HG02642 (cell line): ENCODE results near the gene ZC3H6.
"Not testable (repeated sequence)": the region's sequence is repeated elsewhere in the genome, so short reads cannot be mapped to it uniquely, and the experiment has no call there.

ENCODE experiments used
- ATAC-seq: cut with Tn5 transposase; IDR thresholded peaks from one replicate; pipeline ENCODE4 v1.9.1; 2021; ENCODE audit warnings: mild to moderate bottlenecking; ENCODE audit not compliant: unreplicated experiment, poor library complexity

ZC3H6 gene

GRCh38 chr2:112276954-112277353 is 1.6 kb downstream of the ZC3H6 start:
- no peak for ATAC-seq

GRCh38 chr2:112277596-112278220 is 2.3 kb downstream of the ZC3H6 start:
- ATAC-seq: no peak

DNA sequence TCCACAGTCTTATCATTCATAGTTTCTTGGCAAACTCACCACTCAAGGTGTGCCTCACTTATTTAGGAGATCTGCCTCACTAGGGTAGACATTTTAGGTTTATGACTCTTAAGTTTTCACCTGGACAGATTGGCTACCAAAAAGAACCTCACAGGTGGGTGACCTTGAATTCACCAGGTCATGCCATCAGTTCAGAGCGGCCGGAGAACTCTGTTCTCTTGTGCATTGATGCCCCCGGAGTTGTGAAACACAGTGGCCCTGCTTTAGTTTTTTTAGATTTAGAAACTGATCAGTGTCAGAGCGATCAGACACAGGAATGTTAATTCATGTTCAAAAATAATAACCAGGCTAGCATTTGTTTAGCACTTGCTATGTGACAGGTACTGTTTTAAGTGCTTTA is 6.7 kb downstream of the ZC3H6 start:
- ATAC-seq: not testable (repeated sequence)

GRCh38 chr2:112283535-112283934 is 8.1 kb downstream of the ZC3H6 start:
- not testable (repeated sequence) for ATAC-seq

DNA sequence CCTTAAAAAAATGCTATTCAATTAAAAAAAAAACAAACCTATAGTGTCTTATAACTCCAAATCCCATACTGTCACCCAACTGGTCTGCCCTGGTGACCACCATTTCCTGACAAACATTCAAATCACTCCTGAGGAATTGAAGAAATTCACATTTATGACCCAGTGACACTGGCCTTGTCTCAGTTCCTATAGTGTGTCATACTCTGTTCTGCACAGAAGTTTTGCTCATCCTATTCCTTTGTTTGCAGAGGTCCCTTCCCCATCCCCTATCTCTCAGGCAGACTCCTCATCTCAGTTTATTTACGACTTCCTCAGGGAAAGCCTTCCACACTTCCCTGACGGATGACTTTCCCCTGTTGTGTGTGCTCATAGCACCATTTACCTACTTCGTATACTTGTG is 14.7 kb downstream of the ZC3H6 start:
- no peak for ATAC-seq

GRCh38 chr2:112290648-112291047 is 15.3 kb downstream of the ZC3H6 start:
- ATAC-seq: no peak

DNA sequence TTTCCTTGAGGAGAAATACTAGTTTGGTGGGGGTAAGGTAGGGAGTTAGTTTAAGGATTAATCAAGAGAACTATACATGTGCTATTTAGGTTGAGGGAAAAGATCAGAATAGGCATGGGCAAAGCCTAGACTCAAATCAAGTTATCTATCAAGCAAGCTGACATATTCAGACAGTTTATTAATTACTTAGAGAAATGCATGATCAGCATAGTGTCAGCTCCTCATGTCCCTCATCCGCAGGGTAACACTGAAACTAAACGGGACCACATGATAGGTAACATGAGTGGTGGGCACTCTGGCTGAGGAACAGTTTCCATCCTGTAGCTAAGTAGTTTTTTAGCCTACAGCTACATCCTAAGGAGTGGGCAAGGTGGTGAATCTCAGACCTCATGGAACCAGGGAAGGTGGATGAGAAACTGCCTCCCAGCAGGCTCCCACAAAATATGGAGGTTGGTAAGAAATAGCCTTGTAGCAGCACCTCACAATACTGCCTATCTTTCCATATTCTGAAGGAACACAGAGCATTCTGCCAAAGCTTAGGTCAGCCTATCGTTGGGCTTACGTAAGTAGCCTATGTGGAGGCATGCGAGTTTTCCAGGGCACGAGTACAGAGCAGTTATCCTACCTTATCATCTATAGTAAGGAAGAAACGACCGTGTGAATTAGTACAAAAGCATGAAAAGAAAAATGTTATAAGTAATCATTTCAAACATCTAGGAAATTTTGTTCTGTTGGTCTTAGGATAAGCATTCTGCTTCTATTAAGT is 18.4 kb downstream of the ZC3H6 start:
- no peak for ATAC-seq

DNA sequence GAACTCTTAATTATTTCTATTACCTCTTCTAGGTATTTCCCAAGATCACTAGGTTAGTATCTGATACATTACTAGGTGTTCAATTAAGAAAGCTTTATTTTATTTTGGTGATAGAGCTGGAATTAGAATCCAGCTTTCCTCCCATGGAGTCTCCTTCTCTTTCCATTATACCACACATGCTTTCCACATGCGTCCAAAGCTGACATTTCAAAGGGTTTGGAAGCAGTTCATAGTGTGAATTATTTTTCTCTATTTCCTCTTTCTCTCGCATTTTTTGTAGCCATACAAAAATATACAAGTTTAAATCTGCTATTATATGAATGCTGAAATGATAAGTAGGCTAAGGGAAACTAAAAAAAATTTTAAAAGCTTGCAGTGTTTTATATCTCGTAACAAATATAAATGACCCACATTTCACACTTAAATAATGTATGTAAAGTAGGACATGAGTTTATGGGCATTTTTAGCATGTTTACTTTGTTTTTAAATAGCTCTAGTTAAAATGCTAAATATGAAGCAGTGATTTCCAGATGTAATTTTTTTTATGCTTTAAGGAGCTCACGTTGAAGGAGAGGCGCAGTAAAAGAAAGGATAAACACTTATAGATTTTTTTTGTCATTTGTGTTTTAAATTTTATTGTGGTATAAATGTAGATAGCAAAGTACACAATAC is 20.1 kb downstream of the ZC3H6 start:
- no peak for ATAC-seq

- no peak for ATAC-seq
Measured at GRCh38 chr2:112296407-112296806, 21.0 kb downstream of the ZC3H6 start.

DNA sequence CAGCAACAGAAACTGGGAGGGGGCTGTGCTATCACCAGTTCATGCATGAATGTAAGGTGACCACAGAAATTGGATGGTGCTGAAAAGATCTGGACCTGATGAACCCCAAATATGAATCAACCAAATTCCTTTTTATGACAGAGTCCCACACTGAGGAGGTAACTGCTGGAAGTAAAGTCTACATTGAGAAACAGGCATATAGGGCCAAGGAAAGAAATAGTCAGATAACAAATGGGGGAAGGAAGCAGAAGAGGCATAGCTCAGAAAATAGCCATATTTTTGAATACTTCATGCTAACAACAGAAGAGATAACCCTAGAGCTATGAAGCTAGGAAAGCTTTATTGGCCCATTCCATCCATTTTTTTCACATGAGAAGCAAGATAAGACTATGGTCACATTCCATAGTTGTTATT is 25.8 kb downstream of the ZC3H6 start:
- ATAC-seq: no peak

- ATAC-seq: no peak
Measured at GRCh38 chr2:112301973-112302372, 26.6 kb downstream of the ZC3H6 start.

DNA sequence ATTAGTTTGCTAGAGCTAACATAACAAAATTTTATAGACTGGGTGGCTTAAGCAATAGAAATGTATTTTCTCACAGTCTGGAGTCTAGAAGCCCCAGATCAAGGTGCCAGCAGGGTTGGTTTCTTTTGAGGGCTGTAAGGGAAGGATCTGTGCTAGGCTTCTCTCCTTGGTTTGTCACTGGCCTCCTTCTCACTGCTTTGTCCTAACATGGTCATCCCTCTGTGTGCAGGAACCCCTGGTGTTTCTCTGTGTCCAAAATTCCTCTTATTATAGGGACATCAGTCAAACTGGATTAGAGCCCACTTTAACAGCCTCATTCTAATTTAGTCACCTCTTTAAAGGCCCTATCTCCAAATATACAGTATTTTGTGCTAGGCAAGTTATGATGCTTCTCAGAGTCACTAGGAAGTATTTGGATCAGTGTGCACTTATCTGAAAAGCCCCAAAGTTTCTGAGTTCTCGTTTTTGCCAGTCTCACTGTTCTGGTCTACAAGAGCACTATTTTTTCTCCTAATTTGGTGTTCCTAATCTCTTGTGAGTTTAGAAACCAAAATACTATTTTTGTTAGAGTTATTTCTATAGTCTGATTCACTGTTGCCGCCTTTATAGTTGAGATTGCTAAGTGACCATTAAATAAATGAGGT is 29.0 kb downstream of the ZC3H6 start:
- ATAC-seq: peak; percentile 56

DNA sequence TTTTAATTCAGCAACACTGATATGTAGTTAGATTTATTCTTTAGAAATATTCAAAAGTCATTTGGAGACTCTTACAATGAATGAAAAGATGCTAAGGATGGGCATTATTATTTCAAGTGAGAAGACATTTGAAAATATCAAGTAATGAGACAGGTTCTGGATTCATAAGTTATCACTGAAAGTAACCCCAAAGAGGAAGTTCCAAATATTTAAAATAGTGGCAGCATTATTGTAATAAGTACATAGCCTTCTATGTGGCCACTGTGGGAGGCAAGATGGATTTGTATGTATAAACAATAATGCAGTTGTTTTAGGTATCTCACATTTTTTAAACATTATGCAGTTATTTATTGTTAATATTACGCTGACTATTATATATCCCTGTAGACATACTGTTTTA is 29.7 kb downstream of the ZC3H6 start:
- no peak for ATAC-seq

DNA sequence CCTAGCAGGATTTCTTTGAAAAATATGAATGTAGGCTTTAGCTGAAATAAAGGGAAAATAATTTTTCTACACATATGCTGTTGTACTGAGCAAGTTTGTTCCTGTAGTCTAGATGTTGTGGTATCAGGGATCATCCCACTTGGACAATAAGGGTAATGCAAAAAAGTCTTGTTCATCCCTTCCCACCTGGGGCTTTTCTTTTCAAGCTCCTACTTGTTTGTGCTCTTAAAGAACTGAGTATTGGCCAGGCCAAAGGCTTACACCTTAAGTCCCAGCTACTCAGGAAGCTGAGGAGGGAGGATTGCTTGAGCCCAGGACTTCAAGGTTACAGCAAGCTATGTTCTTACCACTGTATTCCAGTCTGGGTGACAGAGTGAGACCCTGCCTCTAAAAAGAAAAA is 35.5 kb downstream of the ZC3H6 start:
- ATAC-seq: no peak

DNA sequence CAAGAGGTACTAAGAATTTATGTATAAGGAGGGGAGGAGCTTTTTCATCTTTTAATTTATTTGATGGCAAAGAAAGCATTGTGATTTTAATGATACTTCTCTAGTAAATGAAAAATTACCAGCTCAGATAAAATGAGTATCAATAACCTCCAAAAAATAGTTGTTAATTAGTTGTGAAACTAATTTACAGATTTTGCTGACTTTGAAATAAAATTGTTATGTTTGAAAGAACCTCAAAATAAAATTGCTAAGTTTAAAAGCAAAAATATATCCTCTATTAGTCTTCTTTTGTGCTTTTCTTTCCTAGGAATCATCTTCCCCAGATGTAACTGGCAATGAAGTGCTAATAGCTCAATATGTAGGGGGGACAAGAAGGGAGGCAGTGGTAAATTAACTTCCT is 36.5 kb downstream of the ZC3H6 start:
- ATAC-seq: no peak

- ATAC-seq: no peak
Measured at GRCh38 chr2:112312821-112313220, 37.4 kb downstream of the ZC3H6 start.

DNA sequence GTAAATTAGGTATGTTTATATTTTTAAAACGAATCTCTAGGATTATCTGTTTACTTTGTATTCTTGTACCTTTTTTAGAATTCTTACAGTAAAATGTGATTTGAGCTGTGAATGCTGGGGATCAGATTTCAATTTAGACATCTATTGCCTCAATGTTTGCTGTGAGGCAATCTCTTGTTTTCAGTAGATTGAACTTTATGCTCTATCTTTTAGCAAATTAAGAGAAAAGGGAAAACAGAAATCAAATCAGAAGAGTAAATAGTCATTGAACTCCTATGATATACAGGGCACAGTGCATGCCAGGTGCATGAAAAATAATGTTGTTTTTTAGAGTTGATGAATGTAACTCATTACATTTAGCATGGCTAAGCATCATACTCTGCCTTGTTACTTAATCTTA is 39.5 kb downstream of the ZC3H6 start:
- ATAC-seq: no peak

DNA sequence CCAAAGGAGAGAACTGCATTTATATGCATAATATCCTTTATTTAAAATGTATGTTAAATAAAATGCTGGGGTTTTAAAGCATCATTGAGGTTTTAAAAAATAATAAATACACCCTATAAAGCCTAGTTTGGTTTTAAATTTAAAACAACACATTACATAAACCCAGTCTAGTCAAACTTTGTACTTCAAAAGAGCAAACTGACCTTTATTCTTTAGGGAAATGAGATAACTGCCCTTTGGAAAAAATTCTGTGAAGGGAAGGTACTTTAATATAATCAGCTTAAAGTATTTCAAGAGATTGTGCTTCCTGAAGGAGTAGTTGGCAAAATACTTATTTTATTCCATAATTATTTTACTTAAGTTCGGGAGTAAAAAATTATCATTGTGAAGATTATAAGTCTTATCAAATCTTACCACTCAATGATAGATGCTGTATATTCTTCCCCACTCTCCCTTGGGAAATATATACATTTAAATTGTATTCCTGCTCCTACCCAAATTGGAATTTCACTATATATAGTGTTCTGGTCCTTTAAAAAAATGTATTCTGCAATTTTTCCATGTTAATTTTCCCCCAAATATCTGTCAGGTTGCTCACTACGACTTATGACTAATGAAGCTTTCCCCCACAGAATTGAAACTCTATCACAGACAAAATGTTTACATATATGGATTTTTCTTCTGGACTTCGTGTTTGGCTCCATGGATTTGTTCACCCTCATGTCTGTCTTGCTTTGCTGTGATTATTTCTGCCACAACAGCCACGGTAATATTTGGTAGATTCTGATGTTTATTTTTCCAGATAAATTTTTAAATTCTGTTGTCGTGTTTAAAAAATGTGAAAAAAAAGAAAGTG is 42.1 kb downstream of the ZC3H6 start:
- no peak for ATAC-seq

DNA sequence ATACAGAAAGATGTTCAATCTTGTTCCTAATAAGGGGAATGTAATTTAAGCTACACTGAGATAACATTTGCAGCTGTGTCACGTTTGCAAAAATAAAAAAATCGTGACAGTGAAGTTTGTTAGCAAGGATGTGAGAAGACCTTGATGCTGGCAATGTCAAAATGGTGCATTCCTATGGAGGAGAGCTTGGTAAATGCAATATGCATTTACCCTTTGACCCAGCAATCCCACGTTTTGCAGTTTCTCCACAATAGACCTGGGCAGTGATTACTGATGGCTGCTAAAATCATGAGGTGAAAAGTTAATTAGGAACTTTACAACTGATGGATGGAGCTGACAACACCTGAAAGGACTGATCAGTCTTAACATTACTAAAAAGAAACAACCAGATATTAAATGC is 43.1 kb downstream of the ZC3H6 start:
- no peak for ATAC-seq
